SH-SY5Y (cell line): Measurements from ENCODE around the gene HIP1R.

Experiments
- GATA2 ChIP-seq: IDR thresholded peaks from 2 replicates; pipeline ENCODE4 v1.6.1; 2011; ENCODE audit warnings: mild to moderate bottlenecking, low read depth, low read length
- GATA3 ChIP-seq: IDR thresholded peaks from 2 replicates; pipeline ENCODE4 v1.6.1; 2011; ENCODE audit warnings: low read depth, mild to moderate bottlenecking, low read length, moderate library complexity

DNA sequence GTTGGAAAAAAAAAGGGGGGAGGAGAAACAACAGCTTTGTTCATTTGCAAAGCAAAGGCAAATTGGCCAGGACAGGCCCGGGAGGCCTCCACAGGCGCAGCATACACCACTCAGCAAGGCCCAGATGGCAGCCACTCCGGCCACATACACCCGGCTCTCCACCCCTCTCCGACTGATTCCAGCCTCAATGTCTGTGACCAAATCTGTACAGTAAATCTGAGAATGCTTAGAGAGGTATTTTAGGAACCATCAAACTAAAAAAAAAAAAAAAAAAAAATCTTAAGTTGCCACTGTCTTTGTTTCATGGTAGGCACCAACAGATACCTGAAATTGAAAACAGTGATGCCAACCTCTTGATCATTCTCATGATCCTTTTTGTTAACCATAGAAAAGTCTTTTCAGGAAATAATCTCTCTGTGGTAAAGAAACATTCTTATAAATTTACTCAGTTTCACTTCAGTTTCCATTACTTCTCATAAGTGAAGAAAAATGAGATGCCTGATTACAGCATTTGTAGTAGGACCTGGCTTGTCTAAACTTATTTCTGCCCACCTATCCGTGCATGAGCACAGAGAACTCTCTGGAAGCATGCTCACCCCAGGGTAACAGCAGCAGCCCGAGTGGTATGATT, 40.4 kb downstream of the HIP1R start:
- TF ChIP-seq GATA2 (no peak), GATA3 (no peak)
